ENCODE data around the gene TAF9.

Gene TAF9

DNA sequence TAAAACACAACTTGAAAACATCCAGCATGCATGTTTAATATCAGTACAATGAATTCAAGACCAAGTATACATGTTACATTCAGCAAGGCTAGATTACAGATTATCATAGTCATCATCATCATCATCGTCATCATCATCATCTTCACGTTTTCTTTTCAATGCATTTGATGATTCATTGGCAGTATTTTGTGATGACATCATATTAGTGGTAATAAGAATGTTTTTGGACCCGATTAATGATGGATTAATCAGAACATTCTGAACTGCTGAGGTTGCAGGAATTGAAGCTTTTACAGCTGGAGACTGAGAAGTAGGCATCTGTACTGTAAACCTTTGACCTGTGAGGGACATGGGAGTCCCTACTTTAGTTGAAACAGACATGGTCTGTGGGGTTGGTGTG, 4.5 kb downstream of the TAF9 start:
- FAIRE-seq (peak; percentile 29), DNase-seq (ENCODE audit: insufficient read length, low spot score) (no peak)
- TF ChIP-seq, protein P1, sequence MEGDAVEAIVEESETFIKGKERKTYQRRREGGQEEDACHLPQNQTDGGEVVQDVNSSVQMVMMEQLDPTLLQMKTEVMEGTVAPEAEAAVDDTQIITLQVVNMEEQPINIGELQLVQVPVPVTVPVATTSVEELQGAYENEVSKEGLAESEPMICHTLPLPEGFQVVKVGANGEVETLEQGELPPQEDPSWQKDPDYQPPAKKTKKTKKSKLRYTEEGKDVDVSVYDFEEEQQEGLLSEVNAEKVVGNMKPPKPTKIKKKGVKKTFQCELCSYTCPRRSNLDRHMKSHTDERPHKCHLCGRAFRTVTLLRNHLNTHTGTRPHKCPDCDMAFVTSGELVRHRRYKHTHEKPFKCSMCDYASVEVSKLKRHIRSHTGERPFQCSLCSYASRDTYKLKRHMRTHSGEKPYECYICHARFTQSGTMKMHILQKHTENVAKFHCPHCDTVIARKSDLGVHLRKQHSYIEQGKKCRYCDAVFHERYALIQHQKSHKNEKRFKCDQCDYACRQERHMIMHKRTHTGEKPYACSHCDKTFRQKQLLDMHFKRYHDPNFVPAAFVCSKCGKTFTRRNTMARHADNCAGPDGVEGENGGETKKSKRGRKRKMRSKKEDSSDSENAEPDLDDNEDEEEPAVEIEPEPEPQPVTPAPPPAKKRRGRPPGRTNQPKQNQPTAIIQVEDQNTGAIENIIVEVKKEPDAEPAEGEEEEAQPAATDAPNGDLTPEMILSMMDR (IDR thresholded peaks at IDR 0.05; ENCODE audit: insufficient read depth, missing control alignments) = no peak

DNA sequence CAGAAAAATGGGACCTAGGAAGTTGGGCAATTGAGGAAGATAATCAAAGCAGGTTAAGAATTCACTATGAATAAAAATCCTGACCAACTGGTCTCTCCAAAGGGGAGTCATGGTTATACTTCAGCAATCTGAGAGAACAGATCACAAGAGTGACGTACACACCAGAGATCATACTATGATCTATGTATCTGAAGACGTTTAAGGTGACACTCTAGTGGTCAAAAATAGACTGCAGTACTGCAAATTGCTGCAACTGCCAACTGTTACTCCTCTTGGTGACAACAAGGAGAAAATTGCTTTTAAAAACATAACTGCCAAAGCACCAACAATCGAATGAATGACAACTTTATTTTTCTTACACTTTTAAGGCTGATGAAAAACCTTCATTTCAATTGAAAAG, 4.9 kb downstream of the TAF9 start:
- no peak for DNase-seq (ENCODE audit: insufficient read length, low spot score)

GRCh38 chr5:69360442-69360841, 8.9 kb downstream of the TAF9 start:
- no peak for DNase-seq (ENCODE audit: insufficient read length, low spot score)
- FAIRE-seq = no peak
- TF ChIP-seq, protein P1 (IDR thresholded peaks at IDR 0.05; ENCODE audit: insufficient read depth, missing control alignments) = no peak

More for the DNA sequence above, 4.9 kb downstream of the TAF9 start:
- FAIRE-seq = no peak
- TF ChIP-seq, protein P1 (IDR thresholded peaks at IDR 0.05; ENCODE audit: insufficient read depth, missing control alignments) = no peak

- TF ChIP-seq, protein P1 (IDR thresholded peaks at IDR 0.05; ENCODE audit: insufficient read depth, missing control alignments) = no peak
- FAIRE-seq (no peak), DNase-seq (ENCODE audit: insufficient read length, low spot score) (no peak)
Observed at GRCh38 chr5:69359699-69360098, 9.6 kb downstream of the TAF9 start.

- TF ChIP-seq, protein P1 (IDR thresholded peaks at IDR 0.05; ENCODE audit: insufficient read depth, missing control alignments) = no peak
- FAIRE-seq (no peak), DNase-seq (ENCODE audit: insufficient read length, low spot score) (no peak)
Observed at GRCh38 chr5:69350664-69351063, 18.7 kb downstream of the TAF9 start.

- DNase-seq (ENCODE audit: insufficient read length, low spot score) = no peak
- TF ChIP-seq, protein P1 (IDR thresholded peaks at IDR 0.05; ENCODE audit: insufficient read depth, missing control alignments) = no peak
- FAIRE-seq = no peak
Observed at GRCh38 chr5:69343083-69343482, 26.2 kb downstream of the TAF9 start.

GRCh38 chr5:69341520-69342161, 27.7 kb downstream of the TAF9 start:
- TF ChIP-seq, protein P1 (IDR thresholded peaks at IDR 0.05; ENCODE audit: insufficient read depth, missing control alignments) = no peak
- DNase-seq (ENCODE audit: insufficient read length, low spot score) = no peak
- no peak for FAIRE-seq
